GM06990 (cell line): Measurements from ENCODE around the gene OR14K1.
"Not testable (repeated sequence)": the region's sequence is repeated elsewhere in the genome, so short reads cannot be mapped to it uniquely, and the experiment has no call there.

Experiments used
- DNase-seq: peaks from one replicate; pipeline ENCODE4 v3.0.0-alpha.2; 2011; ENCODE audit not compliant: insufficient read length; ENCODE audit errors: extremely low read depth
- H3K27me3 ChIP-seq: replicated peaks from 2 replicates; pipeline ENCODE4 v1.6.0; 2011; ENCODE audit warnings: low read length; ENCODE audit not compliant: control insufficient read depth, insufficient read depth
- H3K36me3 ChIP-seq: 2 replicates; pipeline ENCODE4 v1.5.1; 2011; ENCODE audit warnings: low read length; ENCODE audit not compliant: control insufficient read depth, insufficient read depth
- H3K4me3 ChIP-seq: replicated peaks from 2 replicates; pipeline ENCODE4 v1.5.1; 2011; ENCODE audit warnings: low read depth, mild to moderate bottlenecking, control low read depth, low read length
- CTCF ChIP-seq: IDR thresholded peaks from 2 replicates; pipeline ENCODE4 v1.5.1; 2011; ENCODE audit warnings: low read length, control low read depth, mild to moderate bottlenecking, inconsistent platforms; ENCODE audit not compliant: insufficient read depth, poor library complexity, severe bottlenecking

Gene OR14K1

GRCh38 chr1:247749870-247750269 is 11.5 kb downstream of the OR14K1 start:
- no peak overlapping the region for H3K4me3 ChIP-seq
- DNase-seq: no peak
- no peak for TF ChIP-seq CTCF
- no peaks in the 10 kb centered on the region for H3K36me3 ChIP-seq
- H3K27me3 ChIP-seq: no peaks in the 10 kb centered on the region

GRCh38 chr1:247754311-247754710 is 15.9 kb downstream of the OR14K1 start:
- H3K4me3 ChIP-seq, H3K36me3 ChIP-seq, H3K27me3 ChIP-seq, DNase-seq: not testable (repeated sequence)

GRCh38 chr1:247760456-247760855 is 22.0 kb downstream of the OR14K1 start, which contains the start of gene OR1C1:
OR1C1 (minus strand) TSS chr1:247760556; CDS start chr1:247758406, 2,150 bp downstream.
- H3K27me3 ChIP-seq: no peaks in the 10 kb centered on the region
- no peak for TF ChIP-seq CTCF
- H3K36me3 ChIP-seq: no peaks in the 10 kb centered on the region
- no peak for DNase-seq
- H3K4me3 ChIP-seq: no peak within 1 kb of the TSS

- H3K4me3 ChIP-seq: no peak overlapping the region
- DNase-seq: no peak
- H3K27me3 ChIP-seq: no peaks in the 10 kb centered on the region
- no peaks in the 10 kb centered on the region for H3K36me3 ChIP-seq
- TF ChIP-seq CTCF: no peak
Measured at GRCh38 chr1:247769603-247770002, 31.2 kb downstream of the OR14K1 start.
